ENCODE measurements around the gene LARP4B. TPM values are rescaled to one million over a fixed set of nuclear protein-coding genes. Genes with fewer than 3 reads are reported as not detected.

LARP4B gene
- total and polyA plus RNA-seq, 8 donors, result 45.1 to 122 (median 54.4) TPM

GRCh38 chr10:876438-876837 lies 55.1 kb downstream of the LARP4B start:
- peaks cover 0 to 75% of the 10 kb centered on the region in 2 donors for H3K36me3 ChIP-seq
- TF ChIP-seq, protein P1, sequence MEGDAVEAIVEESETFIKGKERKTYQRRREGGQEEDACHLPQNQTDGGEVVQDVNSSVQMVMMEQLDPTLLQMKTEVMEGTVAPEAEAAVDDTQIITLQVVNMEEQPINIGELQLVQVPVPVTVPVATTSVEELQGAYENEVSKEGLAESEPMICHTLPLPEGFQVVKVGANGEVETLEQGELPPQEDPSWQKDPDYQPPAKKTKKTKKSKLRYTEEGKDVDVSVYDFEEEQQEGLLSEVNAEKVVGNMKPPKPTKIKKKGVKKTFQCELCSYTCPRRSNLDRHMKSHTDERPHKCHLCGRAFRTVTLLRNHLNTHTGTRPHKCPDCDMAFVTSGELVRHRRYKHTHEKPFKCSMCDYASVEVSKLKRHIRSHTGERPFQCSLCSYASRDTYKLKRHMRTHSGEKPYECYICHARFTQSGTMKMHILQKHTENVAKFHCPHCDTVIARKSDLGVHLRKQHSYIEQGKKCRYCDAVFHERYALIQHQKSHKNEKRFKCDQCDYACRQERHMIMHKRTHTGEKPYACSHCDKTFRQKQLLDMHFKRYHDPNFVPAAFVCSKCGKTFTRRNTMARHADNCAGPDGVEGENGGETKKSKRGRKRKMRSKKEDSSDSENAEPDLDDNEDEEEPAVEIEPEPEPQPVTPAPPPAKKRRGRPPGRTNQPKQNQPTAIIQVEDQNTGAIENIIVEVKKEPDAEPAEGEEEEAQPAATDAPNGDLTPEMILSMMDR (IDR thresholded peaks at IDR 0.05), result no peak
- peaks cover 16 to 17% of the 10 kb centered on the region in 2 donors for H3K4me1 ChIP-seq
- no peak overlapping the region for H3K27ac ChIP-seq
- no peak for DNase-seq
- intact Hi-C loops (cut with DNase I), result no loop called here
- H3K9me3 ChIP-seq, result no peaks in the 10 kb centered on the region
- H3K4me3 ChIP-seq, result no peak overlapping the region
- H3K27me3 ChIP-seq, result no peaks in the 10 kb centered on the region
- ATAC-seq, result no peak

GRCh38 chr10:873020-873419 lies 58.5 kb downstream of the LARP4B start:
- intact Hi-C loops (cut with DNase I), result no loop called here
- TF ChIP-seq, protein P1 (IDR thresholded peaks at IDR 0.05), result no peak
- ATAC-seq (no peak), DNase-seq (no peak)
- Histone ChIP-seq H3K27me3 (no peaks in the 10 kb centered on the region), H3K27ac (no peak overlapping the region), H3K36me3 (peaks cover 0 to 66% of the 10 kb centered on the region in 2 donors), H3K9me3 (no peaks in the 10 kb centered on the region), H3K4me1 (peaks cover 0 to 21% of the 10 kb centered on the region in 2 donors), H3K4me3 (no peak overlapping the region)

GRCh38 chr10:871951-872403 lies 59.5 kb downstream of the LARP4B start:
- no peak for ATAC-seq
- H3K4me1 ChIP-seq, result peaks cover 0 to 19% of the 10 kb centered on the region in 2 donors
- no peak for DNase-seq
- intact Hi-C loops (cut with DNase I), result no loop called here
- H3K27me3 ChIP-seq, result no peaks in the 10 kb centered on the region
- TF ChIP-seq, protein P1 (IDR thresholded peaks at IDR 0.05), result no peak
- H3K27ac ChIP-seq, result no peak overlapping the region
- no peak overlapping the region for H3K4me3 ChIP-seq
- peaks cover 0 to 56% of the 10 kb centered on the region in 2 donors for H3K36me3 ChIP-seq
- no peaks in the 10 kb centered on the region for H3K9me3 ChIP-seq

DNA sequence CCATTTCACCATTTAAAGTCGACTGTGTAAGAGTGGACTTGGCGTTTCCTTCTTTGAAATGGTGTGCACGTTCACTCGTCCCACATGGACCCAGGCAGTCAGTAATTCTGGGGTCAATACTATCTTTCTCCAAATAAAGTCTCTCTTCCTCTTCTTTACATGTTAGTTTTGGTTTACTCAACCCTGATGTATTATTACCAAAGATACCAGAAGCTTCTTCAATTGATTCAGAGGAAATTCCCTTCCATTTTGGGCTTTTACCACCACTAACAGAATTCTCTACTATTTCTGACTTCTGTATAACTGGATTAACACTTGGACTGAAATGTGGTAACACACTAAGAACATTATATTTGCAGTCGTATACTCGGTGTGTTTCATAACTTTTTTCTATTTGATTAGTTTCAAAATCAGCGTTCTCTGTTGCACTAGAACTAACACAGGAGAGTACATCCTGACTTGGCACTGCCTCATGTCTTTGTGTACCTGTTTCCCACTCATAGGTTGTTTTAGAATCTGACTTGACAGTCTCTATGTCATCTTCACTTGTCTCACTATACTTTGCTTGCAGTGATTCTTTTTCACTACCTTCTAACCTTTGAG lies 60.8 kb downstream of the LARP4B start:
- no peak overlapping the region for H3K4me3 ChIP-seq
- H3K27me3 ChIP-seq, result no peaks in the 10 kb centered on the region
- no peak for DNase-seq
- peaks cover 0 to 19% of the 10 kb centered on the region in 2 donors for H3K4me1 ChIP-seq
- no peaks in the 10 kb centered on the region for H3K9me3 ChIP-seq
- no peak for ATAC-seq
- H3K36me3 ChIP-seq, result peaks cover 0 to 50% of the 10 kb centered on the region in 2 donors
- TF ChIP-seq, protein P1 (IDR thresholded peaks at IDR 0.05), result no peak
- H3K27ac ChIP-seq, result peak overlapping the region in 1 of 2 donors; percentile 53
- intact Hi-C loops (cut with DNase I), result no loop called here

- no peaks in the 10 kb centered on the region for H3K27me3 ChIP-seq
- peaks cover 0 to 60% of the 10 kb centered on the region in 2 donors for H3K36me3 ChIP-seq
- peak; percentile 36 for ATAC-seq
- TF ChIP-seq, protein P1 (IDR thresholded peaks at IDR 0.05), result no peak
- H3K27ac ChIP-seq, result no peak overlapping the region
- H3K4me3 ChIP-seq, result no peak overlapping the region
- H3K9me3 ChIP-seq, result no peaks in the 10 kb centered on the region
- intact Hi-C loops (cut with DNase I), result no loop called here
- H3K4me1 ChIP-seq, result peaks cover 0 to 19% of the 10 kb centered on the region in 2 donors
- no peak for DNase-seq
Measured at GRCh38 chr10:869171-869570, 62.3 kb downstream of the LARP4B start.
